IPS-18a (cell line): ENCODE data around the gene ICOSLG.
"Not testable (repeated sequence)": the region's sequence is repeated elsewhere in the genome, so short reads cannot be mapped to it uniquely, and the experiment has no call there.

Experiments
- H3K27ac ChIP-seq: one replicate; pipeline ENCODE4 v1.5.1; 2013; ENCODE audit warnings: low read length
- H3K27me3 ChIP-seq: one replicate; pipeline ENCODE4 v1.6.1; 2013; ENCODE audit warnings: mild to moderate bottlenecking, low read length; ENCODE audit not compliant: control insufficient read depth, insufficient read depth
- H3K36me3 ChIP-seq: one replicate; pipeline ENCODE4 v1.6.1; 2013; ENCODE audit warnings: low read depth, low read length; ENCODE audit not compliant: control insufficient read depth
- H3K4me1 ChIP-seq: one replicate; pipeline ENCODE4 v1.6.1; 2013; ENCODE audit warnings: low read depth, low read length; ENCODE audit not compliant: control insufficient read depth
- H3K4me3 ChIP-seq: one replicate; pipeline ENCODE4 v1.5.1; 2013; ENCODE audit warnings: low read length
- H3K9ac ChIP-seq: one replicate; pipeline ENCODE4 v1.6.1; 2013; ENCODE audit warnings: mild to moderate bottlenecking, low read length, moderate library complexity
- H3K9me3 ChIP-seq: one replicate; pipeline ENCODE4 v1.6.1; 2013; ENCODE audit warnings: low read depth, low read length; ENCODE audit not compliant: control insufficient read depth

Gene ICOSLG

DNA sequence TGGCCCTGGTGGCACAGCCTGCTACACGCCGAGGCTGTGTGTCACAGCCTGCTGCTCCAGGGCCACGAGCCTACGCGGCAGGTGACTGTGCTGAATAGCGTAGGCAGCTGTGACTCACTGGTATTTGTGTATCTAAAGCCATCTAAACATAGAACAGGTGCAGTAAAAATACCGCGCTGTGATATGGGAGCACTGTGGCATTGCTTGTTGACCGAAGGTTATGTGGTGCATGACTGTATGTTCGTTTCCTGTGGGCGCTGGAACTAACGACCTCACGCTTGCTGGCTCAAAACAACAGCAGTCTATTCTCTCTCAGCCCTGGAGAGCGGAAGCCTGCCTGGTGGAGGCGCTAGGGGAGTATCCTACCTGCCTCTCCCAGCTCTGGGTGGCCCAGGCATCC lies 3.2 kb upstream of the ICOSLG start:
- H3K27ac ChIP-seq, H3K9ac ChIP-seq, H3K4me1 ChIP-seq, H3K9me3 ChIP-seq, H3K36me3 ChIP-seq, H3K4me3 ChIP-seq, H3K27me3 ChIP-seq: not testable (repeated sequence)

- H3K27ac ChIP-seq, H3K4me1 ChIP-seq, H3K9me3 ChIP-seq, H3K4me3 ChIP-seq, H3K36me3 ChIP-seq, H3K9ac ChIP-seq, H3K27me3 ChIP-seq: not testable (repeated sequence)
These were observed 538 bp upstream of the ICOSLG start for GRCh38 chr21:44241281-44241680.

- H3K9me3 ChIP-seq, H3K4me1 ChIP-seq, H3K9ac ChIP-seq, H3K27me3 ChIP-seq, H3K27ac ChIP-seq, H3K4me3 ChIP-seq, H3K36me3 ChIP-seq: not testable (repeated sequence)
These were observed 390 bp downstream of the ICOSLG start for GRCh38 chr21:44240353-44240752.

- not testable (repeated sequence) for H3K36me3 ChIP-seq, H3K4me1 ChIP-seq, H3K27ac ChIP-seq, H3K27me3 ChIP-seq, H3K9me3 ChIP-seq, H3K4me3 ChIP-seq, H3K9ac ChIP-seq
These were observed 11.2 kb downstream of the ICOSLG start for GRCh38 chr21:44229561-44229960.

GRCh38 chr21:44228109-44228508 lies 12.6 kb downstream of the ICOSLG start:
- not testable (repeated sequence) for H3K9me3 ChIP-seq, H3K36me3 ChIP-seq, H3K4me1 ChIP-seq, H3K27me3 ChIP-seq, H3K27ac ChIP-seq, H3K4me3 ChIP-seq, H3K9ac ChIP-seq

GRCh38 chr21:44227614-44228013 lies 13.1 kb downstream of the ICOSLG start:
- not testable (repeated sequence) for H3K27ac ChIP-seq, H3K4me1 ChIP-seq, H3K27me3 ChIP-seq, H3K36me3 ChIP-seq, H3K9me3 ChIP-seq, H3K4me3 ChIP-seq, H3K9ac ChIP-seq

DNA sequence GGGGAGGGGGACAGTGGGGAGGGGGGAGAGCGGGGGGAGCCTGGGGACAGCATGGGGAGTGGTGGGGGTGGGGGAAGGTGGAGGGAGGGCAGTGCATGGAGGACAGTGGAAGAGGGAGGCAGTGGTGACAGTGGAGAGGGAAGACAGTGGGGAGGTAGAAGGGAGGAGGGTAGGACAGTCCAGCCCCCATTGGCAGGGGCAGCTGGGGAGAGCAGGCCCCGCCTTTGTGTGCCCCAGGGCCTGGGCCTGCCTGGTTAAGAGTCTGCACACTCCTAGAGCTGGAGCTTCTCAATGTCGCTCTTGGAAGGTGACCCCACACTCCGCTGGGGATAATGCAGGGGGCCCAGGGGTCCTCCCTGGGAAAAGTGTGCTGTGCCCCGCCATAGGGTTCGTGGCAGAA lies 15.1 kb downstream of the ICOSLG start:
- H3K9ac ChIP-seq, H3K9me3 ChIP-seq, H3K4me1 ChIP-seq, H3K27me3 ChIP-seq, H3K4me3 ChIP-seq, H3K36me3 ChIP-seq, H3K27ac ChIP-seq: not testable (repeated sequence)

DNA sequence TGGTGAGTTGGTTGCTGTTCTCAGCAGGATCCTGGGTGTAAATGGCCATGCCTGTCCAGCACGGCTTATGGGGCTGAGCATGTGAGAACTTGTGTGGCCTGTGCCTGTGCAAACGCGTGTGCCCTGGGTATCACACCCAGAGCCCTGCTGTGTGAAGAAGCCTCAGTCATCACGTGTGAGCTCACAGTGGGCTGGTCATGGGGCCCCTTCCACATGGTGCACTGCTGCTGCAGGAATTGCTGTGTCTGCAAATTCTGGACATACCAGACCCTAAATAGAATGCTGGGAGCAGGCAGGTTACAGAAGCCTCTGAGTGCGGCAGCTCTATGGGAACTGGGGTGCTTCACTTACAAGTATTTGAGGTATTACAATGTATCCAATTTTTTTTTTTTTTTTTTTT lies 17.4 kb downstream of the ICOSLG start:
- not testable (repeated sequence) for H3K27me3 ChIP-seq, H3K27ac ChIP-seq, H3K4me3 ChIP-seq, H3K36me3 ChIP-seq, H3K9ac ChIP-seq, H3K4me1 ChIP-seq, H3K9me3 ChIP-seq

DNA sequence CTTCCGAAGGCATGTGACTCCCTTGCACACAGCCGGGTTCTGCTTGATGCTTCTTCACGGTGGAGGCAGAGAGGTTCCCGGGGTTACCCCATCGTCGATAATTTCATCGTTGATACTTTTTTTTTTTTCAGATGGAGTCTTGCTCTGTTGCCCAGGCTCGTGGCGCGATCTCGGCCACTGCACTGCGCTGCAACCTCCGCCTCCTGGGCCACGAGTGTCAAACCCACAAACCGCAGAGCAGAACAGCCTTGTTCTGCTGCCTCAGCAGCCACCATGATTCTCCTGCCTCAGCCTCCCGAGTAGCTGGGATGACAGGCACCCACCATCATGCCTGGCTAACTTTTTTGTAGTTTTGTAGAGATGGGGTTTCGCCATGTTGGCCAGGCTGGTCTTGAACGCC lies 20.1 kb downstream of the ICOSLG start:
- H3K27me3 ChIP-seq, H3K9me3 ChIP-seq, H3K4me1 ChIP-seq, H3K36me3 ChIP-seq, H3K4me3 ChIP-seq, H3K27ac ChIP-seq, H3K9ac ChIP-seq: not testable (repeated sequence)

GRCh38 chr21:44218461-44218860 lies 22.3 kb downstream of the ICOSLG start:
- H3K9ac ChIP-seq, H3K27me3 ChIP-seq, H3K9me3 ChIP-seq, H3K27ac ChIP-seq, H3K36me3 ChIP-seq, H3K4me3 ChIP-seq, H3K4me1 ChIP-seq: not testable (repeated sequence)

- not testable (repeated sequence) for H3K36me3 ChIP-seq, H3K4me1 ChIP-seq, H3K27me3 ChIP-seq, H3K27ac ChIP-seq, H3K4me3 ChIP-seq, H3K9me3 ChIP-seq, H3K9ac ChIP-seq
These were observed 28.8 kb downstream of the ICOSLG start for GRCh38 chr21:44211978-44212377.

- H3K9ac ChIP-seq, H3K36me3 ChIP-seq, H3K9me3 ChIP-seq, H3K27me3 ChIP-seq, H3K27ac ChIP-seq, H3K4me3 ChIP-seq, H3K4me1 ChIP-seq: not testable (repeated sequence)
These were observed 29.2 kb downstream of the ICOSLG start for GRCh38 chr21:44211574-44211973.
